Measurements from ENCODE around the gene ITPKC.

The ITPKC gene

GRCh38 chr19:40673397-40673796 is 43.5 kb upstream of the ITPKC start:
- ATAC-seq: no peak
- no peak for TF ChIP-seq RARB (CRISPR knock-in tag; IDR thresholded peaks at IDR 0.05)
- no peak for TF ChIP-seq ZFP3 (CRISPR knock-in tag; IDR thresholded peaks at IDR 0.05)
- TF ChIP-seq, protein P1, sequence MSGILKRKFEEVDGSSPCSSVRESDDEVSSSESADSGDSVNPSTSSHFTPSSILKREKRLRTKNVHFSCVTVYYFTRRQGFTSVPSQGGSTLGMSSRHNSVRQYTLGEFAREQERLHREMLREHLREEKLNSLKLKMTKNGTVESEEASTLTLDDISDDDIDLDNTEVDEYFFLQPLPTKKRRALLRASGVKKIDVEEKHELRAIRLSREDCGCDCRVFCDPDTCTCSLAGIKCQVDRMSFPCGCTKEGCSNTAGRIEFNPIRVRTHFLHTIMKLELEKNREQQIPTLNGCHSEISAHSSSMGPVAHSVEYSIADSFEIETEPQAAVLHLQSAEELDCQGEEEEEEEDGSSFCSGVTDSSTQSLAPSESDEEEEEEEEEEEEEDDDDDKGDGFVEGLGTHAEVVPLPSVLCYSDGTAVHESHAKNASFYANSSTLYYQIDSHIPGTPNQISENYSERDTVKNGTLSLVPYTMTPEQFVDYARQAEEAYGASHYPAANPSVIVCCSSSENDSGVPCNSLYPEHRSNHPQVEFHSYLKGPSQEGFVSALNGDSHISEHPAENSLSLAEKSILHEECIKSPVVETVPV (CRISPR knock-in tag; IDR thresholded peaks at IDR 0.05): no peak
- no peak for TF ChIP-seq GLIS3 (CRISPR knock-in tag; IDR thresholded peaks at IDR 0.05)
- TF ChIP-seq, protein P2, sequence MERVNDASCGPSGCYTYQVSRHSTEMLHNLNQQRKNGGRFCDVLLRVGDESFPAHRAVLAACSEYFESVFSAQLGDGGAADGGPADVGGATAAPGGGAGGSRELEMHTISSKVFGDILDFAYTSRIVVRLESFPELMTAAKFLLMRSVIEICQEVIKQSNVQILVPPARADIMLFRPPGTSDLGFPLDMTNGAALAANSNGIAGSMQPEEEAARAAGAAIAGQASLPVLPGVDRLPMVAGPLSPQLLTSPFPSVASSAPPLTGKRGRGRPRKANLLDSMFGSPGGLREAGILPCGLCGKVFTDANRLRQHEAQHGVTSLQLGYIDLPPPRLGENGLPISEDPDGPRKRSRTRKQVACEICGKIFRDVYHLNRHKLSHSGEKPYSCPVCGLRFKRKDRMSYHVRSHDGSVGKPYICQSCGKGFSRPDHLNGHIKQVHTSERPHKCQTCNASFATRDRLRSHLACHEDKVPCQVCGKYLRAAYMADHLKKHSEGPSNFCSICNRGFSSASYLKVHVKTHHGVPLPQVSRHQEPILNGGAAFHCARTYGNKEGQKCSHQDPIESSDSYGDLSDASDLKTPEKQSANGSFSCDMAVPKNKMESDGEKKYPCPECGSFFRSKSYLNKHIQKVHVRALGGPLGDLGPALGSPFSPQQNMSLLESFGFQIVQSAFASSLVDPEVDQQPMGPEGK (CRISPR knock-in tag; IDR thresholded peaks at IDR 0.05; ENCODE audit: borderline replicate concordance): no peak
- TF ChIP-seq OSR1 (CRISPR knock-in tag; IDR thresholded peaks at IDR 0.05): no peak
- no peak for TF ChIP-seq TOX (CRISPR knock-in tag; IDR thresholded peaks at IDR 0.05; ENCODE audit: borderline replicate concordance)
- no peak for TF ChIP-seq ISL1 (CRISPR knock-in tag; IDR thresholded peaks at IDR 0.05)
- TF ChIP-seq ZNF8 (CRISPR knock-in tag; IDR thresholded peaks at IDR 0.05): no peak
- TF ChIP-seq, protein P3, sequence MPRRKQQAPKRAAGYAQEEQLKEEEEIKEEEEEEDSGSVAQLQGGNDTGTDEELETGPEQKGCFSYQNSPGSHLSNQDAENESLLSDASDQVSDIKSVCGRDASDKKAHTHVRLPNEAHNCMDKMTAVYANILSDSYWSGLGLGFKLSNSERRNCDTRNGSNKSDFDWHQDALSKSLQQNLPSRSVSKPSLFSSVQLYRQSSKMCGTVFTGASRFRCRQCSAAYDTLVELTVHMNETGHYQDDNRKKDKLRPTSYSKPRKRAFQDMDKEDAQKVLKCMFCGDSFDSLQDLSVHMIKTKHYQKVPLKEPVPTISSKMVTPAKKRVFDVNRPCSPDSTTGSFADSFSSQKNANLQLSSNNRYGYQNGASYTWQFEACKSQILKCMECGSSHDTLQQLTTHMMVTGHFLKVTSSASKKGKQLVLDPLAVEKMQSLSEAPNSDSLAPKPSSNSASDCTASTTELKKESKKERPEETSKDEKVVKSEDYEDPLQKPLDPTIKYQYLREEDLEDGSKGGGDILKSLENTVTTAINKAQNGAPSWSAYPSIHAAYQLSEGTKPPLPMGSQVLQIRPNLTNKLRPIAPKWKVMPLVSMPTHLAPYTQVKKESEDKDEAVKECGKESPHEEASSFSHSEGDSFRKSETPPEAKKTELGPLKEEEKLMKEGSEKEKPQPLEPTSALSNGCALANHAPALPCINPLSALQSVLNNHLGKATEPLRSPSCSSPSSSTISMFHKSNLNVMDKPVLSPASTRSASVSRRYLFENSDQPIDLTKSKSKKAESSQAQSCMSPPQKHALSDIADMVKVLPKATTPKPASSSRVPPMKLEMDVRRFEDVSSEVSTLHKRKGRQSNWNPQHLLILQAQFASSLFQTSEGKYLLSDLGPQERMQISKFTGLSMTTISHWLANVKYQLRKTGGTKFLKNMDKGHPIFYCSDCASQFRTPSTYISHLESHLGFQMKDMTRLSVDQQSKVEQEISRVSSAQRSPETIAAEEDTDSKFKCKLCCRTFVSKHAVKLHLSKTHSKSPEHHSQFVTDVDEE (CRISPR knock-in tag; IDR thresholded peaks at IDR 0.05): no peak
- TF ChIP-seq BACH2 (CRISPR knock-in tag; IDR thresholded peaks at IDR 0.05; ENCODE audit: borderline replicate concordance): no peak
- TF ChIP-seq SNAI2 (CRISPR knock-in tag; IDR thresholded peaks at IDR 0.05): no peak
- no peak for TF ChIP-seq ZNF70 (CRISPR knock-in tag; IDR thresholded peaks at IDR 0.05)
- TF ChIP-seq POU6F1 (CRISPR knock-in tag; IDR thresholded peaks at IDR 0.05; ENCODE audit: borderline replicate concordance, low read depth): no peak
- TF ChIP-seq ZC3H10 (CRISPR knock-in tag; IDR thresholded peaks at IDR 0.05): no peak

DNA sequence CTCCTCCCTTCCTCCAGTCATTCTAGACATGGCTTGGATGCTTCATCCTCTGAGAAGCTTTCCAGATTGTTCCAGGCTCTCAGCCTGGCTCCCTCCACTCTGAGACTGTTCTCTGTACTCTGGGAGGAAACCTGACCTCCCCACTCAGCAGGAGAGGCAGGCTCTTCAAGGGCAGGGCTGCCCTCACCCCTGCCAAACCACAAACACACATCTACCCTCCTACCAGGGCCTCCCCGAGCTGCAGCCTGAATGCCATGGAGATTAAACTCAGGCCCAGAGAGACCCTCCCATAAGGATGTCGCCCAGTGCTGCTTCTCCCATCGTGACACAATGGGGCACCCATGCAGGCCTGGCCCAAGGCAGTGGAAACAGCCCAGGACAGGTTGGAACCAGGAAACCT is 42.6 kb upstream of the ITPKC start:
- TF ChIP-seq ZC3H10 (CRISPR knock-in tag; IDR thresholded peaks at IDR 0.05) (no peak), CSDC2 (CRISPR knock-in tag; IDR thresholded peaks at IDR 0.05) (no peak), GLIS3 (CRISPR knock-in tag; IDR thresholded peaks at IDR 0.05) (no peak)
- TF ChIP-seq, protein P1 (CRISPR knock-in tag; IDR thresholded peaks at IDR 0.05): no peak
- TF ChIP-seq, protein P3 (CRISPR knock-in tag; IDR thresholded peaks at IDR 0.05): no peak
- ATAC-seq: no peak

GRCh38 chr19:40677156-40677555 is 39.8 kb upstream of the ITPKC start:
- no peak for ATAC-seq
- TF ChIP-seq TOX (CRISPR knock-in tag; IDR thresholded peaks at IDR 0.05; ENCODE audit: borderline replicate concordance): no peak
- TF ChIP-seq ARNTL (CRISPR knock-in tag; IDR thresholded peaks at IDR 0.05; ENCODE audit: borderline replicate concordance, low read depth): no peak
- no peak for TF ChIP-seq ZC3H10 (CRISPR knock-in tag; IDR thresholded peaks at IDR 0.05)
- TF ChIP-seq ISL1 (CRISPR knock-in tag; IDR thresholded peaks at IDR 0.05): no peak
- no peak for TF ChIP-seq TCF4 (CRISPR knock-in tag; IDR thresholded peaks at IDR 0.05; ENCODE audit: borderline replicate concordance)
- TF ChIP-seq ESRRG (CRISPR knock-in tag; IDR thresholded peaks at IDR 0.05): no peak
- no peak for TF ChIP-seq POU6F1 (CRISPR knock-in tag; IDR thresholded peaks at IDR 0.05; ENCODE audit: borderline replicate concordance, low read depth)
- no peak for TF ChIP-seq ZNF70 (CRISPR knock-in tag; IDR thresholded peaks at IDR 0.05)
- TF ChIP-seq, protein P2 (CRISPR knock-in tag; IDR thresholded peaks at IDR 0.05; ENCODE audit: borderline replicate concordance): no peak
- no peak for TF ChIP-seq RARB (CRISPR knock-in tag; IDR thresholded peaks at IDR 0.05)
- no peak for TF ChIP-seq ZFP30 (CRISPR knock-in tag; IDR thresholded peaks at IDR 0.05)
